A673 (cell line): Measurements from ENCODE around the gene CENATAC. TPM values are rescaled to one million over a fixed set of nuclear protein-coding genes. Genes with fewer than 3 reads are reported as not detected.

ENCODE experiments used
- BruUV-seq: library from RNA; stranded (reverse); fragments of 400-500 nt; replicated peaks from 2 replicates; lab custom pipeline; 2021; lab: Mats Ljungman, UMichigan
- CTCF ChIA-PET: fragments of 300-600 bp; sonication (Branson Sonifier 250); formaldehyde crosslinking; loops from one replicate; lab custom pipeline; 2022; ENCODE audit warnings: antibody characterized with exemption; lab: Charles Lee
- POLR2A ChIA-PET: fragments of 300-600 bp; sonication (Branson Sonifier 250); formaldehyde crosslinking; loops from one replicate; lab custom pipeline; 2022; ENCODE audit warnings: antibody characterized with exemption; ENCODE audit not compliant: low non-redundant PET; lab: Charles Lee
- DNase-seq: peaks from one replicate; pipeline ENCODE4 v3.0.0-alpha.2; 2015; ENCODE audit warnings: low spot score
- H3K27ac ChIP-seq: fragments of 200-600 bp; sonication (generic); 2 replicates; pipeline ENCODE4 v1.5.1; 2016; ENCODE audit warnings: mixed run types, low read depth, mild to moderate bottlenecking, mixed read lengths, antibody characterized with exemption, low read length; ENCODE audit not compliant: poor library complexity, severe bottlenecking
- H3K27me3 ChIP-seq: fragments of 200-600 bp; sonication (generic); replicated peaks from 2 replicates; pipeline ENCODE4 v1.6.1; 2017; ENCODE audit warnings: mixed run types, low read depth, mild to moderate bottlenecking, mixed read lengths, antibody characterized with exemption, low read length; ENCODE audit not compliant: insufficient read depth, poor library complexity
- H3K36me3 ChIP-seq: fragments of 200-600 bp; sonication (generic); 2 replicates; pipeline ENCODE4 v1.6.1; 2016; ENCODE audit warnings: mixed run types, mild to moderate bottlenecking, mixed read lengths, antibody characterized with exemption, low read length; ENCODE audit not compliant: insufficient read depth, poor library complexity, severe bottlenecking
- H3K4me1 ChIP-seq: fragments of 200-600 bp; sonication (generic); 2 replicates; pipeline ENCODE4 v1.6.1; 2017; ENCODE audit warnings: mixed run types, mild to moderate bottlenecking, mixed read lengths, antibody characterized with exemption, low read length; ENCODE audit not compliant: insufficient read depth, poor library complexity, severe bottlenecking
- H3K4me3 ChIP-seq: fragments of 200-600 bp; sonication (generic); 2 replicates; pipeline ENCODE4 v1.5.1; 2016; ENCODE audit warnings: low read depth, mixed run types, mild to moderate bottlenecking, mixed read lengths, low read length; ENCODE audit not compliant: poor library complexity, severe bottlenecking
- H3K9me3 ChIP-seq: fragments of 200-600 bp; sonication (generic); 2 replicates; pipeline ENCODE4 v1.6.1; 2016; ENCODE audit warnings: mixed run types, low read depth, mild to moderate bottlenecking, mixed read lengths, antibody characterized with exemption, low read length; ENCODE audit not compliant: poor library complexity, severe bottlenecking
- CTCF ChIP-seq: fragments of 300-800, 200-600 bp; sonication (generic); conservative IDR thresholded peaks from 2 replicates; pipeline ENCODE4 v1.5.1; 2017; ENCODE audit warnings: low read depth, mild to moderate bottlenecking, antibody characterized with exemption, low read length, moderate library complexity, mixed read lengths
- EZH2 ChIP-seq: fragments of 200-600 bp; sonication (generic); IDR thresholded peaks from 2 replicates; pipeline ENCODE4 v1.6.1; 2017; ENCODE audit warnings: borderline replicate concordance, low read depth, mild to moderate bottlenecking, mixed read lengths, antibody characterized with exemption, low read length; ENCODE audit not compliant: poor library complexity, severe bottlenecking
- intact Hi-C: fragments of 100-400 bp; cut with micrococcal nuclease; formaldehyde crosslinking; loops from one replicate; pipeline ENCODE4 v1.10.0; 2022; ENCODE audit not compliant: unreplicated experiment
- total RNA-seq: library from RNA; stranded (reverse); gene quantifications from 2 replicates; pipeline ENCODE4 v1.2.3, GENCODE V29; 2021

The CENATAC gene
- total RNA-seq, 1 experiment from 2014 or later: 57.4 TPM

- H3K9me3 ChIP-seq: no peaks in the 10 kb centered on the region
- ChIA-PET CTCF (no interaction called here), POLR2A (interaction anchor here (0.5 to 0.7 kb wide), 2 partner anchors 44 to 72 kb away, joined by 4 to 16 read pairs; no protein-coding TSS in a partner anchor)
- no TSS peak for BruUV-seq
- intact Hi-C loops: loop anchor here (5.0 kb wide), 1 partner anchor 50 kb away; no protein-coding TSS in a partner anchor
- H3K27ac ChIP-seq: no peak overlapping the region
- H3K36me3 ChIP-seq: peaks cover 59% of the 10 kb centered on the region
- no peak for TF ChIP-seq EZH2
- TF ChIP-seq CTCF: no peak
- H3K27me3 ChIP-seq: no peaks in the 10 kb centered on the region
- DNase-seq: no peak
- H3K4me3 ChIP-seq: no peak overlapping the region
- H3K4me1 ChIP-seq: peaks cover 8% of the 10 kb centered on the region
Measured at GRCh38 chr11:119012629-119013170, 14.8 kb downstream of the CENATAC start.

- TF ChIP-seq CTCF: no peak
- no peak for TF ChIP-seq EZH2
Measured at GRCh38 chr11:119014209-119014924, 16.4 kb downstream of the CENATAC start.

GRCh38 chr11:119015054-119015611 lies 17.2 kb downstream of the CENATAC start:
- H3K4me1 ChIP-seq: peaks cover 14% of the 10 kb centered on the region
- no peaks in the 10 kb centered on the region for H3K27me3 ChIP-seq
- ChIA-PET CTCF (interaction anchor here (0.7 kb wide), 1 partner anchor 366 kb away, joined by 3 read pairs; no protein-coding TSS in a partner anchor), POLR2A (no interaction called here)
- H3K27ac ChIP-seq: no peak overlapping the region
- peaks cover 60% of the 10 kb centered on the region for H3K36me3 ChIP-seq
- intact Hi-C loops: loop anchor here (5.0 kb wide), 1 partner anchor 87 kb away; the partner anchor contains the start of gene DPAGT1
- H3K4me3 ChIP-seq: no peak overlapping the region
- no peak for DNase-seq
- no peaks in the 10 kb centered on the region for H3K9me3 ChIP-seq
- peak; percentile 22; the same call in 1 of the 2 replicates for TF ChIP-seq CTCF
- no peak for TF ChIP-seq EZH2
- BruUV-seq: no TSS peak

More at GRCh38 chr11:119014209-119014924, 16.4 kb downstream of the CENATAC start:
- intact Hi-C loops: loop anchor here (5.0 kb wide), 1 partner anchor 52 kb away; no protein-coding TSS in a partner anchor
- H3K36me3 ChIP-seq: peaks cover 60% of the 10 kb centered on the region
- no peaks in the 10 kb centered on the region for H3K27me3 ChIP-seq
- POLR2A ChIA-PET: no interaction called here
- H3K9me3 ChIP-seq: no peaks in the 10 kb centered on the region
- H3K4me3 ChIP-seq: no peak overlapping the region
- H3K4me1 ChIP-seq: peaks cover 8% of the 10 kb centered on the region
- CTCF ChIA-PET: no interaction called here
- no peak overlapping the region for H3K27ac ChIP-seq
- no peak for DNase-seq
- no TSS peak for BruUV-seq
